GM12874 (cell line): ENCODE results near the gene ZRANB2.

Source experiments
- TF ChIP-seq, protein P1 (sequence below): IDR thresholded peaks from 2 replicates; pipeline ENCODE4 v1.5.1; 2011; ENCODE audit warnings: low read depth, mild to moderate bottlenecking, control low read depth, low read length, moderate library complexity; ENCODE audit not compliant: insufficient read depth

Gene ZRANB2

DNA sequence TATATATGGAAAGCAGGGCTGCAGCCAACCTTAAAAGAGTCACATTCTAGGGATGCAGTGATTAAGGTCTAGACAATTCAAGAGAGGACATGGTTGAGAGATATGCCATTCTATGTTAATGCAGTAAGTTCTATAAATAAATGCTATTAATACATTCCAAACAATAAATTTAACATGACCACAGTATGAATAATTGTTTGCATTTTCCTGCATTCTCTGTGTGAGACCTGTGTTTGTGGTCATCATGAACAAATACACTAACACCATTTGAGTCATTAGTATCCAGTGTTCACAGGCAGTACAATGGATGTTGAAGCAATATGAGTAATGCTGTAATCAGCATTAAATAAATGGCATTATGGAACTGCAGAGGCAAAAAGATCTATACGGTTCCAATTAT lies 5.5 kb upstream of the ZRANB2 start:
- TF ChIP-seq, protein P1, sequence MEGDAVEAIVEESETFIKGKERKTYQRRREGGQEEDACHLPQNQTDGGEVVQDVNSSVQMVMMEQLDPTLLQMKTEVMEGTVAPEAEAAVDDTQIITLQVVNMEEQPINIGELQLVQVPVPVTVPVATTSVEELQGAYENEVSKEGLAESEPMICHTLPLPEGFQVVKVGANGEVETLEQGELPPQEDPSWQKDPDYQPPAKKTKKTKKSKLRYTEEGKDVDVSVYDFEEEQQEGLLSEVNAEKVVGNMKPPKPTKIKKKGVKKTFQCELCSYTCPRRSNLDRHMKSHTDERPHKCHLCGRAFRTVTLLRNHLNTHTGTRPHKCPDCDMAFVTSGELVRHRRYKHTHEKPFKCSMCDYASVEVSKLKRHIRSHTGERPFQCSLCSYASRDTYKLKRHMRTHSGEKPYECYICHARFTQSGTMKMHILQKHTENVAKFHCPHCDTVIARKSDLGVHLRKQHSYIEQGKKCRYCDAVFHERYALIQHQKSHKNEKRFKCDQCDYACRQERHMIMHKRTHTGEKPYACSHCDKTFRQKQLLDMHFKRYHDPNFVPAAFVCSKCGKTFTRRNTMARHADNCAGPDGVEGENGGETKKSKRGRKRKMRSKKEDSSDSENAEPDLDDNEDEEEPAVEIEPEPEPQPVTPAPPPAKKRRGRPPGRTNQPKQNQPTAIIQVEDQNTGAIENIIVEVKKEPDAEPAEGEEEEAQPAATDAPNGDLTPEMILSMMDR: no peak

DNA sequence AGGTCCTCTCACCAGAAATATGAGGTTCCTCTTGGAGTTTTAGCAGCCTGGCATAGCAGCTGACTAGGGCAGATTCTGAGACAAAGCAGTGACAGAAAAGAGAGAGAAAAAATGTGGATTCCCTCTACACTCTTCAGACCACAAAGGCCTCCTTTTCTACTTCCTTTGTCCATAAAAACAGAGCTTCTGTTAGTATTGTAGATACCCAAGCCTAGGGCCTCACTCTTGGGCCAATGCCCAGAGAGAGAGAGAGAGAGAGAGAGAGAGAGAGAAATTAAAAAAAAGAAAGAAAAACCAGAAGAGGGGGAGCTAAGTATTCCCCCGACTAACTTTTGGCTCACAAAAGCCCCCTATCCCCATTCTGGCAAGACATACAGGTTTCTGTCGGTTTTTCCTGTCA lies 2.4 kb upstream of the ZRANB2 start:
- TF ChIP-seq, protein P1: no peak

DNA sequence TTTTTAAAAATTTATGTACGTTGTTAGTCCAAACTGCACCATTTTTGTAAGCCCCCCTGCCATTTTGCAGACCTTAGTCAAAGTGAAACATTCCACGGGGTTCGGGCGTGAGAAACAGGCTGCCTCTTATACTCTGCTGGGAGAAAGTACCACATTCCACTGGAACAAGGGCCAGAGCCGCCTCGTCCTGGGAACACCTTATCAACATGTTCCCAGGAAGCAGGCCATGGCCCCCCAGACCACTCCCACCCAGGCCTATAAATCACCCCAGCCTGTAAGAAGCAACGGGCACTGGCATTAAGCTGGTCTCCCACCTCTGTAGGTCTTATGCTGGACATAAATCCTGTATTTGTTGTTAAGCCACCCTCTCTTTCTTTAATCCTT lies 854 bp upstream of the ZRANB2 start:
- TF ChIP-seq, protein P1: no peak

DNA sequence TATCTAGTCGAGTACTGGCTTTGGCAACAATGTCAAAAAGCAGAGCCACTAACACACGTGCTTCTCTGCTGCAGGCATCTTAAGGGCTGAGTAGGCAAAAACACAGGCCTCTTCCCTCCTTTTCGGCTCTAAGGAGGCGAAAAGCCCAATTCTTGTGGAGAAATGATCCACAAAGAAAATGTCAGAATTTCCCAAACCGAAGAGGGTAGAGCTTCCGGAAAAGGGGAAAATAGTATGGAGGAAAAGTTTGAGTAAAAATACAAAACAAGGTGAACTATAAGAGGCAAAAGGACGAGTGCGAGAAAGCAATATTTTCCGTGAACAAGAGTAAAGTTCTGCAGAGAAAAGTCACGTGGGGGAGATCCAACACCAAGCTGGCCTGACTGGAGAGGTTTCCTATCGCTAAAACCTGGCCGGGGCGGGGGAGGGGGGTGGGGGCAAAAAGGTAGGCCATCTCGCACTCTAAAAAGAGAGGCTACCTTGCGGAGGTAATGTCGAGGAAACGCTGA lies 551 bp downstream of the ZRANB2 start:
- TF ChIP-seq, protein P1: no peak

- TF ChIP-seq, protein P1: no peak
Measured at GRCh38 chr1:71074681-71075080, 6.2 kb downstream of the ZRANB2 start.

DNA sequence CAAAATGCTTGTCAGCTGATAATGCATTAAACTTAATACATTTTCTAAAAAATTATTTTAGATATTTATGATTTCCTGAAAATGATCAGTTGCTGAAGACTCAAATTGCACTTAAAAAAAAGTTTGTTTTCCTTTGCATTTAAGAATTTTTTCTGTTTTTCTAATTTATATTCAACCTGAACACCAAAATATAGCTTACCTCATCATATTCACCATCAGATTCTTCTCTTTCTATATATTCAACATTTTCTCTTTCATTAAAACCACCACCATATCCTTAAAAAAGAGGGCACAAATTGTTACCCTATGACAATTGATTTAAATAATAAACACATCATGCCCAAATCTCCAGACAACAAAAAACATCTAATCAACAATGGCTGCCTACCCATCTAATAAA lies 8.6 kb downstream of the ZRANB2 start:
- TF ChIP-seq, protein P1: no peak

DNA sequence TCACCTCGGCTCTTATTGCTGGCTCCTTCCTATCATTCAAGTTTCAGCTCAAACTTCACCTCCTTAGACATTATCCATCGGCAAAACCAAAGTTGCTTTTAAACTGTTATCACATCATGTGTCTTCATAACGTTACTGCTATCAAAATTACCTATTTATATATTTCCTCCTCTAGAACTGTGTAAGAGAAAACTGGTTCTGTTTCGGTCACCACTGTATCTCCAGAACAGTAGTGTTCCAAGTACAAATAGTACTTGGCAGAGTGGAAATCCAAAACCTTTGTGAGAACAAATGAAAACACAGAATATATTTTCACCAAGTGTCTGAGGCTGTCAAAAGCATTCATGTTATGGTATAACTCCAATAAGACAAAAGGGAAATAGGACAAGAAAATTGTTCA lies 9.1 kb downstream of the ZRANB2 start:
- TF ChIP-seq, protein P1: no peak
